ENCODE measurements around the gene FAM107B.

DNA sequence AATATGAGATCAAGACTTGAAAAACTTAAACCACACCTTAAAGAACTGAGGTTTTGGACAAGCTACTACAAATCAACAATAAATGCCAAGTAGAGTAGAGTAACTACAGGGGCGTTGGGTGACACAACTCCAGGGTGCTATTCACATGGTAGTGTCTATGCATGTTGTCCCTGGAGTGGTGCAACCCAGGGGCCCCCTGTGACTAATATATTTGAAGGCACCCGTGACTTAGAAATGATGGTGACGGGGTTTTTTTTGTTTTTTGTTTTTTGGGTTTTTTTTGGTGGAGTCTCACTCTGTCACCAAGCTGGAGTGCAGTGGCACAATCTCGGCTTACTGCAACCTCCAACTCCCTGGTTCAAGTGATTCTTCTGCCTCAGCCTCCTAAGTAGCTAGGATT is 106.9 kb downstream of the FAM107B start:
- TF ChIP-seq EZH2 (IDR thresholded peaks at IDR 0.05; ENCODE audit: insufficient read depth, poor library complexity, severe bottlenecking): no peak
- TF ChIP-seq EZH2phosphoT487 (IDR thresholded peaks at IDR 0.05; ENCODE audit: insufficient read depth, low read depth): no peak

All from GM23248 (cell line).